HepG2 (cell line): Measurements from ENCODE around the gene TNRC18. TPM values are rescaled to one million over a fixed set of nuclear protein-coding genes. Genes with fewer than 3 reads are reported as not detected.
A peak's percentile ranks its signal among the peaks of the same experiment; 100 is the strongest.
"Not testable (repeated sequence)": the region's sequence is repeated elsewhere in the genome, so short reads cannot be mapped to it uniquely, and the experiment has no call there.

ENCODE experiments used
- ATAC-seq: fragments of 200-7000 bp; cut with Tn5 transposase; 3 replicates; pipeline ENCODE4 v1.9.1; 2020; ENCODE audit warnings: mild to moderate bottlenecking, moderate library complexity
- BruUV-seq: library from RNA; stranded (reverse); fragments of 400-500 nt; replicated peaks from 2 replicates; lab custom pipeline; 2021; lab: Mats Ljungman, UMichigan
- CTCF ChIA-PET: fragments of 300-600 bp; formaldehyde crosslinking; extraction: SDS; loops from one replicate; lab custom pipeline; 2021; ENCODE audit warnings: low total read pairs, inconsistent platforms, low intra/inter-chr PET ratio; lab: Yijun Ruan, JAX
- POLR2A ChIA-PET: fragments of 350-600 bp; sonication (Branson Sonifier 250); formaldehyde crosslinking; loops from one replicate; lab custom pipeline; 2020; ENCODE audit warnings: antibody characterized with exemption, inconsistent platforms; lab: Yijun Ruan, JAX
- DNase-seq: peaks from one replicate; pipeline ENCODE4 v3.0.0-alpha.2; 2015; ENCODE audit warnings: low spot score
- FAIRE-seq: peaks from 3 replicates; lab custom pipeline; 2011; peaks lifted over from hg19 to GRCh38; lab: Jason Lieb, UNC
- H2AFZ ChIP-seq: one replicate; pipeline ENCODE4 v1.6.1; 2011; ENCODE audit warnings: low read length, inconsistent platforms
- H3K27ac ChIP-seq: fragments of 300-600 bp; 3 replicates; pipeline ENCODE4 v1.8.0; 2011; ENCODE audit warnings: mixed run types, mild to moderate bottlenecking, mixed read lengths, low read length, inconsistent platforms; ENCODE audit not compliant: insufficient read depth; ENCODE audit errors: extremely low read length
- H3K27me3 ChIP-seq, 2 experiments: fragments of 200-600 bp in 1 of 2; 2 replicates in 1 of 2; 3 replicates in 1 of 2; pipeline versions ENCODE4 v1.6.0 to v1.8.0; 2011; ENCODE audit warnings: low read length in 2 of 2, mild to moderate bottlenecking in 2 of 2, moderate library complexity in 2 of 2, inconsistent platforms in 1 of 2; ENCODE audit not compliant: insufficient read depth in 2 of 2, control insufficient read depth in 1 of 2
- H3K36me3 ChIP-seq, 2 experiments: fragments of 200-600 bp in 1 of 2; replicated peaks in 1 of 2; 2 replicates in 1 of 2; 3 replicates in 1 of 2; pipeline versions ENCODE4 v1.5.1 to v1.8.0; 2011; ENCODE audit warnings: low read length in 2 of 2, inconsistent platforms in 1 of 2; ENCODE audit not compliant: insufficient read depth in 2 of 2, control insufficient read depth in 1 of 2
- H3K4me1 ChIP-seq: 2 replicates; pipeline ENCODE4 v1.5.1; 2012; ENCODE audit warnings: low read length, inconsistent platforms; ENCODE audit not compliant: insufficient read depth
- H3K4me2 ChIP-seq: 2 replicates; pipeline ENCODE4 v1.6.0; 2011; ENCODE audit warnings: low read depth, low read length, inconsistent platforms
- H3K4me3 ChIP-seq, 3 experiments: fragments of 200-600 bp in 1 of 3; sonication (generic), shearing (Covaris generic) in 1 of 3; replicated peaks in 1 of 3; 2 replicates each; pipeline ENCODE4 v1.5.1; 2011 to 2016; ENCODE audit warnings: low read length in 3 of 3, inconsistent platforms in 2 of 3, low read depth in 2 of 3, mild to moderate bottlenecking in 2 of 3, control low read depth in 1 of 3, mixed read lengths in 1 of 3; ENCODE audit not compliant: insufficient read depth in 1 of 3
- H3K79me2 ChIP-seq: one replicate; pipeline ENCODE4 v1.6.1; 2011; ENCODE audit warnings: low read length, inconsistent platforms; ENCODE audit not compliant: insufficient read depth
- H3K9ac ChIP-seq: 2 replicates; pipeline ENCODE4 v1.6.0; 2011; ENCODE audit warnings: mild to moderate bottlenecking, low read depth, low read length, inconsistent platforms; ENCODE audit not compliant: insufficient read depth
- H3K9me3 ChIP-seq: 2 replicates; pipeline ENCODE4 v1.5.1; 2012; ENCODE audit warnings: mild to moderate bottlenecking, low read length
- H4K20me1 ChIP-seq: 2 replicates; pipeline ENCODE4 v1.6.0; 2011; ENCODE audit warnings: inconsistent platforms, mild to moderate bottlenecking, low read length, moderate library complexity; ENCODE audit not compliant: insufficient read depth
- HMGXB3 ChIP-seq: sonication (generic); formaldehyde crosslinking; IDR thresholded peaks from 2 replicates; pipeline ENCODE4 v1.4.0; 2020; ENCODE audit warnings: missing genetic modification reagents, borderline replicate concordance
- KDM3A ChIP-seq: IDR thresholded peaks from 2 replicates; pipeline ENCODE4 v1.6.1; 2018; ENCODE audit warnings: low read depth, missing compliant biosample characterization
- PLSCR1 ChIP-seq: sonication (generic); formaldehyde crosslinking; IDR thresholded peaks from 2 replicates; pipeline ENCODE4 v1.5.0; 2020; ENCODE audit warnings: missing genetic modification reagents, mild to moderate bottlenecking, borderline replicate concordance
- ZNF263 ChIP-seq: sonication (generic); formaldehyde crosslinking; IDR thresholded peaks from 2 replicates; pipeline ENCODE4 v1.4.0; 2020; ENCODE audit warnings: missing genetic modification reagents
- WGBS: methylation state at CpG from one replicate; pipeline ENCODE4 v1.1.6; 2017; ENCODE audit warnings: low lambda C conversion rate; 5-methylcytosine and 5-hydroxymethylcytosine counted together
- in situ Hi-C: cut with HindIII; loops from 2 replicates; pipeline ENCODE4 v1.10.0; 2017; ENCODE audit warnings: low pct_unique_long_range_greater_than_20kb; ENCODE audit not compliant: extremely low pct_ligation_motif_present
- intact Hi-C: fragments of 100-400 bp; cut with micrococcal nuclease; formaldehyde crosslinking; loops from one replicate; pipeline ENCODE4 v1.10.0; 2022; ENCODE audit not compliant: unreplicated experiment
- polyA plus RNA-seq, 8 experiments: library from polyadenylated mRNA; depleted of rRNA in 3 of 8; stranded (reverse) in 7 of 8; unstranded in 1 of 8; fragments of >200 nt; fragmentation: Illumina TruSeq in 4 of 8; extraction: Trizol in 4 of 8; gene quantifications; 2 replicates each; pipeline versions ENCODE4 v1.2.1 to v1.2.3, GENCODE V29; 2011 to 2016; ENCODE audit warnings: low read depth in 4 of 8, missing spikeins in 1 of 8, mixed read lengths in 1 of 8; ENCODE audit not compliant: insufficient read depth in 1 of 8
- total RNA-seq, 5 experiments: library from RNA; depleted of rRNA; stranded (reverse); fragments of >200 nt; fragmentation: Illumina TruSeq; extraction: Trizol; gene quantifications; 2 replicates each; pipeline ENCODE4 v1.2.3, GENCODE V29; 2016; ENCODE audit warnings: low read depth in 1 of 5

TNRC18 gene
- total and polyA plus RNA-seq, 2 of the 13 experiments (the other 11 are each of a cell fraction or from before 2014, with no cell fraction given), result 11.7 to 17.4 TPM

GRCh38 chr7:5282543-5283316 is 140.9 kb downstream of the TNRC18 start, which contains the start of gene SLC29A4 (continued):
- TF ChIP-seq HMGXB3 (no peak), ZNF263 (CRISPR knock-in tag) (peak; percentile 92), PLSCR1 (no peak), KDM3A (no peak)
- TF ChIP-seq, all 625 proteins: peak for 3

DNA sequence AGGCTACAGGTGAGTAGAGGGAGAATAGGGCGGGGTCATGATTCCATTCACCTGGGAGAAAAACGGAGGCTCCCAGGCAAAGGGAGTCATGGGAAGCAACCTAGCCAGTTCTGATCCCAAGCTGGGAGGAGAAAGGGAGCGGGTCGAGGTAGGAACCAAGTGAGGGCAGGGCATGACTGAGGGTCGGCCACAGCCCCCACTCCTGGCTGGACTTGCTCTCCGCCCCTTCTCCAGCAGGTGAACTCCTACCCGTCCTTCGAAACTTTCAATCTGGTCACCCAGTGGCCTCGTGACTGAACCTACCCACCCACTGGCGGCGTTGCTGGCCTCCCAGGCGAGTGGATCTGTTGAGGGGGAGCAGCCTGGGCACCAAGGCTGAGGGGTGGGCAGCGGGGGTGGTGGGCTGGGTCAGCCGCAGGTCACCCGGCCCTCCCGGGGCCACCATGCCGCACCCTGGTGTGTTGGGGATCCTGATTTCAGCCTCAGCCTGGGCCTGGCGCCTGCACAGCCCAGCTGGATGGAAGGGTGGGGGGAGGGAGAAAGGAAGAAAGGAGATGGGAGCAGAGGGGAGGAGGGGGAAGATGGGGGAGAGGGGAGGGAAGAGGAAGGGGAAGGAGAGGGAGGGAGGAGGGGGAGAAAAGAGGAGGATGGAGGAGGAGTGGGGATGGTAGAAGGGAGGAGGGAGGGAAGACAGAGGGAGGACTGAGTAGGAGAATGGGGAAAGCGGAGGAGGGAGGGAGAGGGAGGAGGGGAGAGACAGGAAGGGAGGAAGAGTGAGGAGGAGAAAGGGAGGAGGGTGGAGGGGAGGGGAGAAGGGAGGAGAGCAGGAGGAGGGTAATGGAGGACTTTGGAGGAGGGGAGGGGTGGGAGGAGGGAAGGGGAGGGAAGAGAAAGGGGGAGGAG is 141.8 kb downstream of the TNRC18 start:
- POLR2A ChIA-PET, result not testable (repeated sequence)

More for the DNA sequence above, 141.8 kb downstream of the TNRC18 start:
- ATAC-seq, H3K27me3 ChIP-seq, H3K36me3 ChIP-seq, H4K20me1 ChIP-seq, BruUV-seq, H2AFZ ChIP-seq, intact Hi-C loops, H3K4me2 ChIP-seq, FAIRE-seq, H3K79me2 ChIP-seq, CTCF ChIA-PET, H3K9me3 ChIP-seq, H3K4me3 ChIP-seq, DNase-seq, H3K27ac ChIP-seq, H3K4me1 ChIP-seq, H3K9ac ChIP-seq: not testable (repeated sequence)
- in situ Hi-C loops, result loop anchor here (5.0 kb wide), 1 partner anchor 40 kb away; no protein-coding TSS in a partner anchor
- whole genome bisulfite sequencing, result 24% methylated on average over 19 of the region's 19 CpGs
